AML-193 (cell line): ENCODE results near the gene RNF125.
"Not testable (repeated sequence)": the region's sequence is repeated elsewhere in the genome, so short reads cannot be mapped to it uniquely, and the experiment has no call there.

ENCODE experiments used
- DNase-seq, 2 experiments: peaks; one replicate each; lab custom pipeline; 2025; lab: John Stamatoyannopoulos, UW

Gene RNF125

GRCh38 chr18:32025744-32026143 is 7.1 kb downstream of the RNF125 start:
- no peak for DNase-seq

- no peak for DNase-seq
These were observed 8.0 kb downstream of the RNF125 start for GRCh38 chr18:32026491-32027086.

- no peak for DNase-seq
These were observed 10.9 kb downstream of the RNF125 start for GRCh38 chr18:32029558-32029957.

- no peak for DNase-seq
These were observed 14.0 kb downstream of the RNF125 start for GRCh38 chr18:32032609-32033008.

GRCh38 chr18:32036506-32037180 is 18.0 kb downstream of the RNF125 start:
- no peak for DNase-seq

GRCh38 chr18:32037616-32038015 is 19.0 kb downstream of the RNF125 start:
- DNase-seq, result no peak

DNA sequence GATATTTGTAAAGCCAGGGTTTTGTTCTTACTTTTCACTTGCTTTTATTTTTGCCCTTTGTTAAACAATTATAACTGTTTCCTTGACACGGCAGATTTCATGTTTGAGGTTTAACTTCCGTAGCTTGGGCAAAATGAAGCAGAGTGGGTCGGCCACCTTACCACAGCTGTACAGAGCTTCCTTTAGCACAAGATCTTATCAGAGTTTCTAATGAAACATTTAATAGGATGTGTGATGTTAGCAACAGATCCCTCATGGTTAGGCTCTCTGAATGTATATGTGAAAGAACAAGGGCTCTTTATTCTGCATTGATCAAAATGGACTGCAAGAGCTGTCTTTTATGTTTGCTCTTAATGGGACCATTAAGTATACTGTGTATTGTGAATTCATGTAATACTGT is 22.3 kb downstream of the RNF125 start:
- peak; percentile 58 to 71 for DNase-seq

DNA sequence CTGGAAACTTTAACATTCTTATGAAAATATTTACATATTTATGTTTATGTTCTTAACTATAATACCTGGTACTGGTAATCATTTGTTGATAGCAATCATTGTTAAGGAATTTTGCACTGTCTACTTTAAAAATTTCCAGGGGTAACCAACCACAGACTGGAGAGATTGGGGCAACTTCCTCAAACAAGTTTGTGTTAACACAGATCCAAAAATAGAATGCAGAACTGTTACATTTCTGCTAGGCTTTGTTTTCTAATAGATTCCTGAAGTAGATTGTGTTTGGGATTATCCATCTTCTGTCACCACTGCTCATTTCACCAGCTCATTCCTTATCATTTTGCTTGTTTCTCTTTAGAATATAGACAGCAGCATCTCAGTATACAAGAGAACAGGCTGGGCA is 23.7 kb downstream of the RNF125 start:
- DNase-seq, result peak; percentile 61 to 79

DNA sequence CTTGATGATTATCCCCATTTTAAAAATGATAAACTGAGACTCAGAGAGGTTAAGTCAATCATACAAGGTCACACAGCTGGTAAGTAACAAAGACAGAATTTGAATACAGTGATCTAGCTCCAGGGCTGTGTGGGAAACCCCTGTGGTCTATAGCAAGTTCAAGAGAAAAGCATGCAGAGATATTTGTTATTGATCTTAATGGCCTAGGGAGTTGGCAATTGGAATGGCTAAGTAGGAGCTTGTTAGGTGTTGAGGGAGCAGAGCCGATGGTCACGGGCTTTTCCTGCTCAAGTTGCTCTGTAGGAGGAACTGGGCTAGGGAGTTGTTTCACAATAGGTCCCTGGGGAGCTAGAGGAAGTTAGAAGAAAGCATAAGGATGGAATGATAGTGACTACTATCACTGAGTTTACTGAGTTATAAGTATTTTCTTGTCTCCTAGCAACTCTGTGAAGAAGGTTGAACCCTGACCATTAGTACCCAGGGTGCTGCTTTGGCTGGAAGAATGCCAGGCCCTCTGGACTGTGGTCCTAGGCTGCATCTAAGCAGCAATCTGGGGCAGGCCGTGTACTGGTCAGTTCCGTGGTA is 30.0 kb downstream of the RNF125 start:
- peak; percentile 79 to 82 for DNase-seq

- peak; percentile 73 to 85 for DNase-seq
These were observed 31.0 kb downstream of the RNF125 start for GRCh38 chr18:32049393-32050171.

GRCh38 chr18:32056613-32057358 is 38.2 kb downstream of the RNF125 start:
- no peak for DNase-seq

DNA sequence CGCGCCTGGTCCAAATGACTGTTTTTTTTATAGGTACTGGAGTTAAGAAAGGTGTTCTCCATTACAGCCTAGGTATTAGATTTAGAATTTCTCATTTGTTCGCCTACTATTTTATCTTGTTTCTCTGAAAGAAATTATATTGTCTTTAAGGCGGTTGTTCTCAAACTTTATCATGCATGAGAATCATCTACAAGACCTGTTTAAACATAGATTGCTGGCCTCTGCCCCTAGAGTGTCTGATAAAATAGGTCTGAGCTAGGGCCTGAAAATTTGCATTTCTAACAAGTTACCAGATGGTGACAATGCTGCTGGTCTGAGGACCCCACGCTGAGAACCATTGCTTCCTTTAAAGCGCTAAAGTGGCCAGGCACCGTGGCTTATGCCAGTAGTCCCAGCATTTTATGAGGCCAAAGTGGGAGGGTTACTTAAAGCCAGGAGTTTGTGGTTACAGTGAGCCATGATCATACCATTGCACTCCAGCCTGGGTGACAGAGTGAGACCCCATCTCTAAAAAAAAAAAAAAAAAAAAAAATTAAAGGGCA is 39.1 kb downstream of the RNF125 start:
- no peak for DNase-seq

- no peak for DNase-seq
These were observed 41.4 kb downstream of the RNF125 start for GRCh38 chr18:32060026-32060425.

- no peak for DNase-seq
These were observed 48.9 kb downstream of the RNF125 start for GRCh38 chr18:32067375-32068167.

- DNase-seq, result peak; percentile 27 to 42
These were observed 53.7 kb downstream of the RNF125 start for GRCh38 chr18:32072321-32072720.

DNA sequence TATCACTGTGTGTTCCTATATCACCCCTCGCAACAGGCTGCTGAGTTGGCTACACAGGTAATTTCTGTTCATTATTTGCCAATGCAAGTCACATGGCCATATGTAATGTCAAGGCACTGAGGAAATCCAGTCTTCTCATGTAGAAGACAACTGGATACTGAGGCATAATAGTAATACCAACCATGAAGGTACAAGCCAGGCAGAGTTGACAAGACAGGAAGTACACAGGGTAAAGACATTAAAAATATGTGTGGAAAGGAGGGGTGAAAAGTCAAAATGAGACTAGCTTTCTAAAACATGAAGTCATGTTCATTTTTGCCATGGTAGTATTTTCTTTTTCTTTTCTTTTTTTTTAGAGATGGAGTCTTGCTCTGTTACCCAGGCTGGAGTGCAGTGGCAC is 55.6 kb downstream of the RNF125 start:
- DNase-seq, result no peak

DNA sequence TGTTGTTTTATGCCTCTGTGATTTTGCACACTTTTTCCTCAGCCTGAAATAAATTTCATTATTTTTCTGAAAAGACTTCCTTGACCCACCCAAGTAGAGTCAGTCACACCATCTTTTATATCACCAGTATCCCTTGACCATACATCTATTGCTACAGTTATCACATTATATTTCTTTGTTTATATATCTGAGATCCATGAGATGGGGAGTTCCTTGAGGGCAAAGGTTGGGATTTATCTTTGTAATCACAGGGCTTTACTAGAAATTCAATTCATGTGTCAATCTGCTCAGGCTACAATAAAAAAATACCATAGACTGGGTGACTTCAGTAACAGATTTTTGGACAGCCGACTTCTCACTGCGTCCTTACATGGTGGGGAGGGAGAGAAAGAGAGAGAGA is 60.2 kb downstream of the RNF125 start:
- no peak for DNase-seq

DNA sequence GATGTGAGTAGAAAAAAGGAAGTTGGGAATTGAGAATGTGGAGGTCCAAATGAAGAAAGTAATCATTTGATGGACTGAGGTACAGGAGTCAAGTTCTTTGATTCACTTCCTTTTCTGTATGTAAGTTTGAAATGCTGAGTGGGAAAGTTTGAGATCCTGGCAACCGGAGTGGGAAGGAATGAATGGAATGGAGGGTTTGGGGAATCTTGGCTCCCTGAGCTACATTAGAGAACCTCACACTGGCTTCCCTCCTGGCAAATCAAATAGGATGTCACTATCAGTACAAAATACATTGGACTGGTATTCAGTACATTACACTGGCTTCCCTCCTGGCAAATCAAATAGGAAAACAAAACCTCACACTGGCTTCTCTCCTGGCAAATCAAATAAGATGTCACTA is 63.3 kb downstream of the RNF125 start:
- DNase-seq, result no peak

- no peak for DNase-seq
These were observed 65.2 kb downstream of the RNF125 start for GRCh38 chr18:32083781-32084180.

GRCh38 chr18:32086881-32087280 is 68.3 kb downstream of the RNF125 start:
- peak; percentile 31 to 32 for DNase-seq

DNA sequence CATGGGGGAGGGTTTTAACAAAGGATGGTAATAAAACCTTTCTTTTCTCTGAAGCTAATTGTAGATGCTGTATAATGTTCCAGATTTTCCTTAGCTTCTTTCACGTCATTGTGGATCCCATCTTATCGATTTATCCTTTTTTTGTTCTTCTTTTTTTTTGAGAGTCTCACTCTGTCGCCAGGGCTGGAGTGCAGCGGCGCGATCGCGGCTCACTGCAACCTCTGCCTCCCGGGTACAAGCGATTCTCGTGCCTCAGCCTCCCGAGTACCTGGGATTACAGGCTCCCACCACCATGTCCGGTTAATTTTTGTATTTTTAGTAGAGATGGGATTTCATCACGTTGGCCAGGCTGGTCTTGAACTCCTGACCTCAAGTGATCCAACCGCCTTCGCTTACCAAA is 72.2 kb downstream of the RNF125 start:
- not testable (repeated sequence) for DNase-seq
